GM12878 (cell line): ENCODE measurements around the gene SYK. TPM values are rescaled to one million over a fixed set of nuclear protein-coding genes. Genes with fewer than 3 reads are reported as not detected.

Experiments used
- ATAC-seq: fragments of 200-7000 bp; cut with Tn5 transposase; 3 replicates; pipeline ENCODE4 v1.9.1; 2020; ENCODE audit warnings: mild to moderate bottlenecking, moderate library complexity
- BruUV-seq: library from RNA; stranded (reverse); fragments of 400-500 nt; replicated peaks from 2 replicates; lab custom pipeline; 2021; lab: Mats Ljungman, UMichigan
- CTCF ChIA-PET: fragments of 300-600 bp; sonication (Branson Sonifier 250); formaldehyde crosslinking; extraction: SDS; loops from one replicate; lab custom pipeline; 2021; ENCODE audit warnings: inconsistent platforms; lab: Yijun Ruan, JAX
- POLR2A ChIA-PET: fragments of 350-600 bp; formaldehyde crosslinking; extraction: SDS; loops from one replicate; lab custom pipeline; 2021; ENCODE audit warnings: inconsistent platforms; lab: Charles Lee
- RAD21 ChIA-PET: fragments of 300-600 bp; sonication (Branson Sonifier 250); formaldehyde crosslinking; loops from one replicate; lab custom pipeline; 2023; ENCODE audit warnings: antibody characterized with exemption; ENCODE audit not compliant: unreplicated experiment; lab: Charles Lee
- SMC1A ChIA-PET: fragments of 300-600 bp; sonication (Branson Sonifier 250); formaldehyde crosslinking; loops from one replicate; lab custom pipeline; 2023; ENCODE audit not compliant: unreplicated experiment, uncharacterized antibody; lab: Charles Lee
- DNase-seq: peaks from one replicate; pipeline ENCODE4 v3.0.0-alpha.2; 2011; ENCODE audit warnings: low read depth, low spot score
- FAIRE-seq: peaks from 3 replicates; lab custom pipeline; 2011; peaks lifted over from hg19 to GRCh38; lab: Jason Lieb, UNC
- H2AFZ ChIP-seq: 2 replicates; pipeline ENCODE4 v1.6.0; 2011; ENCODE audit warnings: low read depth, low read length, control low read depth; ENCODE audit not compliant: control insufficient read depth
- H3K27ac ChIP-seq: 2 replicates; pipeline ENCODE4 v1.5.1; 2011; ENCODE audit warnings: control low read depth; ENCODE audit not compliant: control insufficient read depth, insufficient read depth
- H3K27me3 ChIP-seq, 2 experiments: replicated peaks in 1 of 2; 2 replicates each; pipeline versions ENCODE4 v1.6.0 to v1.6.1; 2011; ENCODE audit warnings: low read length in 1 of 2; ENCODE audit not compliant: control insufficient read depth in 2 of 2, insufficient read depth in 2 of 2
- H3K36me3 ChIP-seq, 2 experiments: 2 replicates each; pipeline ENCODE4 v1.5.1; 2011; ENCODE audit warnings: low read length in 1 of 2; ENCODE audit not compliant: control insufficient read depth in 2 of 2, insufficient read depth in 2 of 2
- H3K4me1 ChIP-seq: 2 replicates; pipeline ENCODE4 v1.6.1; 2011; ENCODE audit warnings: mild to moderate bottlenecking, low read length, moderate library complexity, mixed read lengths; ENCODE audit not compliant: control insufficient read depth, insufficient read depth
- H3K4me2 ChIP-seq: 2 replicates; pipeline ENCODE4 v1.6.0; 2011; ENCODE audit warnings: control low read depth; ENCODE audit not compliant: control insufficient read depth, insufficient read depth
- H3K4me3 ChIP-seq: fragments of 200-600 bp; sonication (generic); 2 replicates; pipeline ENCODE4 v1.5.1; 2016
- H3K79me2 ChIP-seq: 2 replicates; pipeline ENCODE4 v1.6.0; 2011; ENCODE audit warnings: low read length; ENCODE audit not compliant: control insufficient read depth, insufficient read depth
- H3K9ac ChIP-seq: 2 replicates; pipeline ENCODE4 v1.8.0; 2011; ENCODE audit warnings: low read length, control low read depth, mixed read lengths; ENCODE audit not compliant: control insufficient read depth, insufficient read depth
- H3K9me3 ChIP-seq: replicated peaks from 3 replicates; pipeline ENCODE4 v1.5.1; 2011; ENCODE audit warnings: mild to moderate bottlenecking, low read length; ENCODE audit not compliant: control insufficient read depth, insufficient read depth
- H4K20me1 ChIP-seq: 2 replicates; pipeline ENCODE4 v1.6.0; 2011; ENCODE audit not compliant: control insufficient read depth, insufficient read depth
- BCLAF1 ChIP-seq: fragments of 450-650 bp; IDR thresholded peaks from 2 replicates; pipeline ENCODE4 v1.6.1; 2017; ENCODE audit warnings: antibody characterized with exemption, mild to moderate bottlenecking, moderate library complexity
- CHD4 ChIP-seq: fragments of 200-600 bp; sonication (generic); IDR thresholded peaks from 2 replicates; pipeline ENCODE4 v1.6.1; 2016; ENCODE audit warnings: mild to moderate bottlenecking
- PKNOX1 ChIP-seq: fragments of 450-650 bp; IDR thresholded peaks from 2 replicates; pipeline ENCODE4 v1.6.1; 2016; ENCODE audit warnings: mild to moderate bottlenecking
- SKIL ChIP-seq: fragments of 450-650 bp; IDR thresholded peaks from 2 replicates; pipeline ENCODE4 v1.6.1; 2017; ENCODE audit warnings: mild to moderate bottlenecking, low read depth, inconsistent platforms; ENCODE audit not compliant: poor library complexity, severe bottlenecking
- SMARCA5 ChIP-seq: fragments of 450-650 bp; IDR thresholded peaks from 2 replicates; pipeline ENCODE4 v1.6.1; 2017; ENCODE audit warnings: mild to moderate bottlenecking
- SREBF2 ChIP-seq: IDR thresholded peaks from 2 replicates; pipeline ENCODE4 v1.6.1; 2012; ENCODE audit warnings: mild to moderate bottlenecking, low read length
- WGBS: methylation state at CpG from one replicate; pipeline ENCODE4 v1.1.6; 2016; ENCODE audit warnings: low lambda C conversion rate; ENCODE audit not compliant: insufficient replicate concordance, insufficient coverage; ENCODE audit errors: missing lambda C conversion rate; 5-methylcytosine and 5-hydroxymethylcytosine counted together
- in situ Hi-C: fragments of 300-500 bp; cut with MboI; formaldehyde crosslinking; loops from 9 replicates; pipeline ENCODE4 v1.14.3; 2018; ENCODE audit warnings: mixed read lengths
- intact Hi-C: fragments of 100-400 bp; cut with micrococcal nuclease; formaldehyde crosslinking; loops from one replicate; pipeline ENCODE4 v1.14.2; 2022; ENCODE audit not compliant: unreplicated experiment
- polyA plus RNA-seq, 11 experiments: library from polyadenylated mRNA; depleted of rRNA in 4 of 11; unstranded in 6 of 11; stranded (reverse) in 5 of 11; fragments of >200 nt; fragmentation: Nextera tagmentation in 4 of 11; fragmentation: Illumina TruSeq in 1 of 11; extraction: Ambion mirVana in 4 of 11; extraction: Trizol in 1 of 11; gene quantifications; 1 replicate in 1 of 11; 2 replicates in 10 of 11; pipeline versions ENCODE4 v1.2.1 to v1.2.3, GENCODE V29; 2011 to 2016; ENCODE audit warnings: inconsistent platforms in 2 of 11, missing spikeins in 2 of 11, low read depth in 1 of 11
- total RNA-seq, 4 experiments: library from RNA; depleted of rRNA in 3 of 4; stranded (reverse); fragments of >200 nt in 3 of 4; fragmentation: Illumina TruSeq in 1 of 4; extraction: Trizol in 1 of 4; gene quantifications; 2 replicates each; pipeline versions ENCODE4 v1.2.1 to v1.2.3, GENCODE V29; 2013 to 2021

The SYK gene
- total and polyA plus RNA-seq, 10 of the 15 experiments (the other 5 are each of a cell fraction or from before 2014, with no cell fraction given): 6.5 to 135 (median 68.8) TPM

- H3K27ac ChIP-seq: no peak overlapping the region
- H3K79me2 ChIP-seq: peaks cover 35% of the 10 kb centered on the region
- peaks cover 0 to 4% of the 10 kb centered on the region in 2 experiments; a peak in 2 of 4 replicates for H3K36me3 ChIP-seq
- ChIA-PET POLR2A (no interaction called here), CTCF (interaction anchor here (1.3 to 1.8 kb wide), 2 partner anchors 34 to 81 kb away, joined by 3 to 6 read pairs; no protein-coding TSS in a partner anchor), SMC1A (interaction anchor here (1.3 to 1.9 kb wide), 2 partner anchors 62 to 154 kb away, joined by 3 to 4 read pairs; no protein-coding TSS in a partner anchor), RAD21 (no interaction called here)
- no peak overlapping the region for H2AFZ ChIP-seq
- H3K27me3 ChIP-seq: no peaks in the 10 kb centered on the region
- TF ChIP-seq SREBF2 (no peak), PKNOX1 (no peak), SMARCA5 (no peak), CHD4 (no peak), SKIL (no peak), BCLAF1 (no peak)
- no peak overlapping the region for H3K4me2 ChIP-seq
- intact Hi-C loops (loop anchor here (5.0 kb wide), 2 partner anchors 34 to 64 kb away; partner anchors contain the start of gene SYK), in situ Hi-C loops (no loop called here)
- H3K4me1 ChIP-seq: peaks cover 19% of the 10 kb centered on the region
- DNase-seq (no peak), FAIRE-seq (no peak), ATAC-seq (no peak)
- H3K9me3 ChIP-seq: peaks cover 5% of the 10 kb centered on the region; the same call in 2 of the 3 replicates
- no peaks in the 10 kb centered on the region for H4K20me1 ChIP-seq
- no peak overlapping the region for H3K4me3 ChIP-seq
- no TSS peak for BruUV-seq
- 69% methylated on average over 3 of the region's 3 CpGs for WGBS
- no peak overlapping the region for H3K9ac ChIP-seq
Observed at GRCh38 chr9:90836411-90837080, 34.9 kb downstream of the SYK start.
